A549 (cell line): ENCODE measurements around the gene DTNB. TPM values are rescaled to one million over a fixed set of nuclear protein-coding genes. Genes with fewer than 3 reads are reported as not detected.

ENCODE experiments used
- ATAC-seq, 2 experiments: fragments of 200-7000 bp in 1 of 2; fragments of >200 bp in 1 of 2; cut with Nextera tagmentation in 1 of 2; cut with Tn5 transposase in 1 of 2; 3 replicates each; pipeline versions ENCODE4 v1.8.0 to v1.9.1; 2018 to 2020; ENCODE audit warnings: mild to moderate bottlenecking in 1 of 2, moderate library complexity in 1 of 2
- CTCF ChIA-PET: fragments of 300-600 bp; sonication (Branson Sonifier 250); formaldehyde crosslinking; extraction: SDS; loops from one replicate; lab custom pipeline; 2021; ENCODE audit warnings: antibody characterized with exemption, inconsistent platforms; lab: Yijun Ruan, JAX
- POLR2A ChIA-PET: fragments of 350-600 bp; formaldehyde crosslinking; extraction: SDS; loops from one replicate; lab custom pipeline; 2021; ENCODE audit warnings: antibody characterized with exemption, inconsistent platforms; lab: Yijun Ruan, JAX
- DNase-seq, 2 experiments: peaks; one replicate each; pipeline versions ENCODE4 v3.0.0 to v3.0.0-alpha.2; 2011 to 2016; ENCODE audit warnings: low read depth in 1 of 2, low spot score in 1 of 2
- FAIRE-seq: peaks from 2 replicates; lab custom pipeline; 2011; peaks lifted over from hg19 to GRCh38; lab: Jason Lieb, UNC
- H3K27ac ChIP-seq, 2 experiments: fragments of >200 bp; sonication (Bioruptor Twin); formaldehyde crosslinking; 3 replicates each; pipeline ENCODE4 v1.5.1; 2016 to 2017
- H3K4me1 ChIP-seq: fragments of >200 bp; sonication (Bioruptor Twin); formaldehyde crosslinking; 3 replicates; pipeline ENCODE4 v1.6.1; 2016
- H3K4me2 ChIP-seq: fragments of >200 bp; sonication (Bioruptor Twin); formaldehyde crosslinking; 3 replicates; pipeline ENCODE4 v1.6.1; 2016
- H3K4me3 ChIP-seq: fragments of >200 bp; sonication (Bioruptor Twin); formaldehyde crosslinking; 3 replicates; pipeline ENCODE4 v1.5.1; 2016
- H3K9me3 ChIP-seq: fragments of >200 bp; sonication (Bioruptor Twin); formaldehyde crosslinking; 3 replicates; pipeline ENCODE4 v1.6.1; 2016
- ATOH8 ChIP-seq: fragments of 250-450 bp; sonication (Bioruptor Pico); IDR thresholded peaks from 2 replicates; pipeline ENCODE4 v1.5.0; 2020; ENCODE audit warnings: low read depth, mild to moderate bottlenecking, moderate library complexity
- BHLHE40 ChIP-seq: IDR thresholded peaks from 2 replicates; pipeline ENCODE4 v1.6.1; 2012; ENCODE audit warnings: low read depth, low read length, inconsistent platforms
- CEBPB ChIP-seq, 2 experiments: fragments of >200 bp in 1 of 2; sonication (Bioruptor Twin) in 1 of 2; formaldehyde crosslinking in 1 of 2; IDR thresholded peaks; 2 replicates each; pipeline ENCODE4 v1.6.1; 2012 to 2016
- CTCF ChIP-seq: fragments of >200 bp; sonication (Bioruptor Twin); formaldehyde crosslinking; IDR thresholded peaks from 3 replicates; pipeline ENCODE4 v1.5.1; 2016
- E2F6 ChIP-seq: IDR thresholded peaks from 2 replicates; pipeline ENCODE4 v1.6.1; 2012; ENCODE audit warnings: low read depth, borderline replicate concordance
- EHF ChIP-seq: fragments of 250-450 bp; sonication (Bioruptor Pico); IDR thresholded peaks from 2 replicates; pipeline ENCODE4 v1.5.0; 2020; ENCODE audit warnings: mild to moderate bottlenecking
- EHMT2 ChIP-seq: fragments of 200-600 bp; sonication (generic); IDR thresholded peaks from 2 replicates; pipeline ENCODE4 v1.6.1; 2016; ENCODE audit warnings: antibody characterized with exemption, low read depth, mild to moderate bottlenecking, moderate library complexity
- ELK1 ChIP-seq: fragments of 150-350 bp; IDR thresholded peaks from 2 replicates; pipeline ENCODE4 v1.6.1; 2014; ENCODE audit warnings: low read depth, mild to moderate bottlenecking, low read length
- ESRRA ChIP-seq: fragments of 150-350 bp; IDR thresholded peaks from 2 replicates; pipeline ENCODE4 v1.6.1; 2014; ENCODE audit warnings: mild to moderate bottlenecking, low read length, borderline replicate concordance
- FOSL2 ChIP-seq, 2 experiments: fragments of 450-650 bp in 1 of 2; fragments of >200 bp in 1 of 2; sonication (Bioruptor Twin) in 1 of 2; formaldehyde crosslinking; IDR thresholded peaks; 2 replicates each; pipeline versions ENCODE4 v1.5.0 to v1.6.1; 2016 to 2020; ENCODE audit warnings: mild to moderate bottlenecking in 1 of 2, moderate library complexity in 1 of 2
- HDAC2 ChIP-seq: fragments of 200-600 bp; sonication (generic); IDR thresholded peaks from 2 replicates; pipeline ENCODE4 v1.6.1; 2016
- HES2 ChIP-seq: fragments of >200 bp; sonication (Bioruptor Twin); formaldehyde crosslinking; IDR thresholded peaks from 2 replicates; pipeline ENCODE4 v1.6.1; 2016
- HEYL ChIP-seq: fragments of 250-450 bp; sonication (Bioruptor Pico); IDR thresholded peaks from 2 replicates; pipeline ENCODE4 v1.8.0; 2021; ENCODE audit warnings: mild to moderate bottlenecking, moderate library complexity
- KDM1A ChIP-seq: fragments of 200-600 bp; sonication (generic); IDR thresholded peaks from 2 replicates; pipeline ENCODE4 v1.6.1; 2016; ENCODE audit warnings: low read depth, mild to moderate bottlenecking
- KDM5A ChIP-seq: fragments of 200-600 bp; sonication (generic); IDR thresholded peaks from 2 replicates; pipeline ENCODE4 v1.6.1; 2016; ENCODE audit warnings: antibody characterized with exemption, mild to moderate bottlenecking
- MAX ChIP-seq: IDR thresholded peaks from 2 replicates; pipeline ENCODE4 v1.6.1; 2012
- MAZ ChIP-seq: fragments of 150-350 bp; IDR thresholded peaks from 2 replicates; pipeline ENCODE4 v1.6.1; 2014; ENCODE audit warnings: antibody characterized with exemption, low read depth, low read length, borderline replicate concordance
- MYC ChIP-seq: IDR thresholded peaks from 2 replicates; pipeline ENCODE4 v1.6.1; 2012; ENCODE audit warnings: mild to moderate bottlenecking, inconsistent platforms, low read length, improper control_type of control experiment, borderline replicate concordance
- NPAS2 ChIP-seq: fragments of 250-450 bp; sonication (Bioruptor Pico); IDR thresholded peaks from 2 replicates; pipeline ENCODE4 v1.8.0; 2022; ENCODE audit warnings: mild to moderate bottlenecking, moderate library complexity, borderline replicate concordance
- POLR2A ChIP-seq: IDR thresholded peaks from 2 replicates; pipeline ENCODE4 v1.6.1; 2012; ENCODE audit warnings: mild to moderate bottlenecking, low read length
- RCOR1 ChIP-seq: fragments of 150-350 bp; IDR thresholded peaks from 2 replicates; pipeline ENCODE4 v1.6.1; 2014; ENCODE audit warnings: antibody characterized with exemption, low read length, low read depth
- RFX5 ChIP-seq: fragments of 450-650 bp; IDR thresholded peaks from 2 replicates; pipeline ENCODE4 v1.7.1; 2014; ENCODE audit warnings: antibody characterized with exemption, mild to moderate bottlenecking, moderate library complexity
- SMC3 ChIP-seq: fragments of >200 bp; sonication (Bioruptor Twin); formaldehyde crosslinking; IDR thresholded peaks from 3 replicates; pipeline ENCODE4 v1.6.1; 2018; ENCODE audit warnings: inconsistent platforms
- SREBF2 ChIP-seq: fragments of 450-650 bp; IDR thresholded peaks from 2 replicates; pipeline ENCODE4 v1.6.1; 2014; ENCODE audit warnings: mild to moderate bottlenecking, moderate library complexity
- USF2 ChIP-seq: fragments of 450-650 bp; IDR thresholded peaks from 2 replicates; pipeline ENCODE4 v1.6.1; 2014; ENCODE audit warnings: antibody characterized with exemption
- ZNF302 ChIP-seq: fragments of 250-450 bp; sonication (Bioruptor Pico); IDR thresholded peaks from 2 replicates; pipeline ENCODE4 v1.9.0; 2021; ENCODE audit warnings: inconsistent platforms, mild to moderate bottlenecking, moderate library complexity
- WGBS: methylation state at CpG from one replicate; pipeline ENCODE4 v1.1.6; 2017; ENCODE audit errors: missing lambda C conversion rate; 5-methylcytosine and 5-hydroxymethylcytosine counted together
- polyA plus RNA-seq, 4 experiments: library from polyadenylated mRNA; depleted of rRNA in 3 of 4; stranded (reverse); fragments of >200 nt; fragmentation: RNase III in 1 of 4; extraction: RNeasy Plus Mini Kit Qiagen cat#74134 plus additional on column Dnase treatment in 1 of 4; gene quantifications; 2 replicates in 3 of 4; 3 replicates in 1 of 4; pipeline ENCODE4 v1.2.3, GENCODE V29; 2011 to 2017

DTNB gene
- polyA plus RNA-seq, 2 of the 4 experiments (the other 2 are of a cell fraction): 11.2 to 32.6 TPM

GRCh38 chr2:25548601-25549000 lies 124.8 kb downstream of the DTNB start:
- WGBS: 68% methylated on average over 2 of the region's 2 CpGs
- no peaks in the 10 kb centered on the region for H3K4me1 ChIP-seq
- TF ChIP-seq NPAS2 (CRISPR knock-in tag) (no peak), ATOH8 (no peak), USF2 (no peak), RCOR1 (no peak), RFX5 (no peak), HEYL (CRISPR knock-in tag) (no peak), MAX (no peak), CTCF (no peak), EHMT2 (no peak), SREBF2 (no peak), CEBPB (IDR thresholded peaks at IDR 0.05) (no peak), EHF (CRISPR knock-in tag) (no peak), ZNF302 (no peak), KDM5A (no peak), SMC3 (no peak), ELK1 (no peak), KDM1A (no peak), POLR2A (no peak), HES2 (no peak)
- H3K4me2 ChIP-seq: no peak overlapping the region
- DNase-seq: no peak
- POLR2A ChIA-PET: no interaction called here
- FAIRE-seq: no peak
- no peak overlapping the region for H3K27ac ChIP-seq
- CTCF ChIA-PET: interaction anchor here (0.6 kb wide), 1 partner anchor 122 kb away, joined by 3 read pairs; no protein-coding TSS in a partner anchor
- no peak for ATAC-seq
- H3K4me3 ChIP-seq: no peak overlapping the region
- H3K9me3 ChIP-seq: no peaks in the 10 kb centered on the region

GRCh38 chr2:25546852-25547251 lies 126.5 kb downstream of the DTNB start:
- H3K9me3 ChIP-seq: no peaks in the 10 kb centered on the region
- FAIRE-seq (no peak), DNase-seq (no peak), ATAC-seq (no peak)
- H3K27ac ChIP-seq: no peak overlapping the region
- no peak for TF ChIP-seq ELK1
- TF ChIP-seq EHF (CRISPR knock-in tag): no peak
- TF ChIP-seq FOSL2 (IDR thresholded peaks at IDR 0.05): no peak
- TF ChIP-seq FOSL2 (CRISPR knock-in tag; IDR thresholded peaks at IDR 0.05): no peak
- no peak for TF ChIP-seq MYC
- no peak for TF ChIP-seq MAZ
- TF ChIP-seq E2F6: no peak
- TF ChIP-seq HDAC2: no peak
- TF ChIP-seq ESRRA: no peak
- TF ChIP-seq BHLHE40: no peak
- no peak overlapping the region for H3K4me2 ChIP-seq
- CTCF ChIA-PET: interaction anchor here (0.6 to 1.1 kb wide), 3 partner anchors 17 to 1509 kb away, joined by 3 read pairs; no protein-coding TSS in a partner anchor
- 95% methylated on average over 3 of the region's 3 CpGs for WGBS
- H3K4me1 ChIP-seq: no peaks in the 10 kb centered on the region
- no peak overlapping the region for H3K4me3 ChIP-seq
- POLR2A ChIA-PET: no interaction called here
